ENCODE data around the gene RAPH1.

RAPH1 gene, protein sequence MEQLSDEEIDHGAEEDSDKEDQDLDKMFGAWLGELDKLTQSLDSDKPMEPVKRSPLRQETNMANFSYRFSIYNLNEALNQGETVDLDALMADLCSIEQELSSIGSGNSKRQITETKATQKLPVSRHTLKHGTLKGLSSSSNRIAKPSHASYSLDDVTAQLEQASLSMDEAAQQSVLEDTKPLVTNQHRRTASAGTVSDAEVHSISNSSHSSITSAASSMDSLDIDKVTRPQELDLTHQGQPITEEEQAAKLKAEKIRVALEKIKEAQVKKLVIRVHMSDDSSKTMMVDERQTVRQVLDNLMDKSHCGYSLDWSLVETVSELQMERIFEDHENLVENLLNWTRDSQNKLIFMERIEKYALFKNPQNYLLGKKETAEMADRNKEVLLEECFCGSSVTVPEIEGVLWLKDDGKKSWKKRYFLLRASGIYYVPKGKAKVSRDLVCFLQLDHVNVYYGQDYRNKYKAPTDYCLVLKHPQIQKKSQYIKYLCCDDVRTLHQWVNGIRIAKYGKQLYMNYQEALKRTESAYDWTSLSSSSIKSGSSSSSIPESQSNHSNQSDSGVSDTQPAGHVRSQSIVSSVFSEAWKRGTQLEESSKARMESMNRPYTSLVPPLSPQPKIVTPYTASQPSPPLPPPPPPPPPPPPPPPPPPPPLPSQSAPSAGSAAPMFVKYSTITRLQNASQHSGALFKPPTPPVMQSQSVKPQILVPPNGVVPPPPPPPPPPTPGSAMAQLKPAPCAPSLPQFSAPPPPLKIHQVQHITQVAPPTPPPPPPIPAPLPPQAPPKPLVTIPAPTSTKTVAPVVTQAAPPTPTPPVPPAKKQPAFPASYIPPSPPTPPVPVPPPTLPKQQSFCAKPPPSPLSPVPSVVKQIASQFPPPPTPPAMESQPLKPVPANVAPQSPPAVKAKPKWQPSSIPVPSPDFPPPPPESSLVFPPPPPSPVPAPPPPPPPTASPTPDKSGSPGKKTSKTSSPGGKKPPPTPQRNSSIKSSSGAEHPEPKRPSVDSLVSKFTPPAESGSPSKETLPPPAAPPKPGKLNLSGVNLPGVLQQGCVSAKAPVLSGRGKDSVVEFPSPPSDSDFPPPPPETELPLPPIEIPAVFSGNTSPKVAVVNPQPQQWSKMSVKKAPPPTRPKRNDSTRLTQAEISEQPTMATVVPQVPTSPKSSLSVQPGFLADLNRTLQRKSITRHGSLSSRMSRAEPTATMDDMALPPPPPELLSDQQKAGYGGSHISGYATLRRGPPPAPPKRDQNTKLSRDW

DNA sequence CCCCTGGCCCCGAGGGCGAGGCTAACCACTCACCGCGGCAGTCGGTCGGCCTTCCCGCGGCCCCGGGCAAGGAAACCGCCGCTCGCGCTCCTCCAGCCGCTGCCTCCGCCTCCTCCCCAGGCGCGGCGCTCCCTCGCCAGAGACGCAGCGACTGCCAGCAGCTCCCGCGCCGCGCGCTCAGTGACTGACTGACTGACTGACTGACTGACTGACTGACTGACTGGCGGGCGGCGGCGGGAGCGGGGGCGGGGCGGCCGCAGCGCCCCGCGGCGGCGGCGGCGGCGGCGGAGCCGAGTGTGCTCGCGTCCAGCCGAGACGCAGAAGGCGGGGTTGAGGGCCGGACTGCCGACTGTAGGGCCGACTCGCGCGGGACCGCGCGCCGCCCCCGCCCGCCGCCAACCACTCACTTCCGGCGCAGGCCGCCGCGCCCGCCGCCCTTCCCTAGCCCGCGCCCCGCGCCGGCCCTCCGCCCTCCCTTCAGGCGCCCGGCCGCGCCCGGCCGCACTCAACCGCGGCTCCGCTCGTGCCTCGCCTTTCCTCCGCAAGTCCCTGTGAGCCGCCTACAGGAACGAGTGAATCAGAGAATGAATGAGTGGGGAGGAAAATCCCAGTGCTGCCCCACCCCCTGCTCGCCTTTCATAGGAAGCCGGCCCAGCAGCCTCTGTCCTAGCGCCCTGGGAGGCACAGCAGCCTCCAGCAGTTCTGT is at the start of gene RAPH1:
Gene RAPH1 (minus strand): TSS at position 224 of the 706 bp plus-strand sequence. CDS start 39,948 bp downstream, outside the sequence.
- DNase-seq (ENCODE audit: low read depth in 2 of 2), result peak; percentile 50 to 60

DNA sequence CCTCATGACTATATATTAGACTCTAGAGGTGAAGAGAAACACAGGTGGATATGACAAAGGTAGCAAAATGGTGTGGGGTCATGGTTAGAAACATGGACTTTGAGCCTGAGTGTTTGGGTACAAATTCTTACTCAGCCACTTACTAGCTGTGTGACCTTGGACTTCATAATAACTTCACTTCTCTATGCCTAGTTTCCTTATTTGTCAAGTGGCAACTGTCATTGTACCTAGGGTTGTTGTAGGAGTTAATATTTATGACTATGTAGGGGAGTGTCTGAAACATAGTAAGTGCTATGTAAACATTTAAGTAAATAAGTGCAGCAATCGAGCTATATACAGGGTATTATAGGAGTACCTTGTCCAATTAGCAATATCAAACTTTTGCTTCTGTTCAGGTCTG is 49.7 kb upstream of the RAPH1 start:
- no peak for DNase-seq (ENCODE audit: low read depth in 2 of 2)

DNA sequence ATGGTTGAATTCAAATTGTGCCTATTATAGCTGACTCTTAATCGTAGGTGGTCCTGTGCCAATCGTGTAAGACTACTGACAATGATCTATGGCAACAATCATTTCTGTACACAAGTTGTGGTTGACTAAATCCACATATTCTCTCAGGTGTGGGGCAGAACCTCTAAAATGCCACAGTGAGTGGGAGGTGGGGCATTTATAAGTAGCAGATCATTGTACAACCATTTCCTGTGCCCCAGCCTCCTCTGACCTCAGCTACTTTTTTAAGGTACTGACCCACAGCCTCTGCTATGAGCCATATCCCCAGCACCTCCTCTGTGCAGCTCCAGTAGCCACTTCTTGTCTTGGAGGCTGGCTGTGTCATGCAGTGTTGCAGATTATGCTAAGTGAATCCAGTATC is 48.6 kb upstream of the RAPH1 start:
- peak in 1 of 2 donors; percentile 26 for DNase-seq (ENCODE audit: low read depth in 2 of 2)

DNA sequence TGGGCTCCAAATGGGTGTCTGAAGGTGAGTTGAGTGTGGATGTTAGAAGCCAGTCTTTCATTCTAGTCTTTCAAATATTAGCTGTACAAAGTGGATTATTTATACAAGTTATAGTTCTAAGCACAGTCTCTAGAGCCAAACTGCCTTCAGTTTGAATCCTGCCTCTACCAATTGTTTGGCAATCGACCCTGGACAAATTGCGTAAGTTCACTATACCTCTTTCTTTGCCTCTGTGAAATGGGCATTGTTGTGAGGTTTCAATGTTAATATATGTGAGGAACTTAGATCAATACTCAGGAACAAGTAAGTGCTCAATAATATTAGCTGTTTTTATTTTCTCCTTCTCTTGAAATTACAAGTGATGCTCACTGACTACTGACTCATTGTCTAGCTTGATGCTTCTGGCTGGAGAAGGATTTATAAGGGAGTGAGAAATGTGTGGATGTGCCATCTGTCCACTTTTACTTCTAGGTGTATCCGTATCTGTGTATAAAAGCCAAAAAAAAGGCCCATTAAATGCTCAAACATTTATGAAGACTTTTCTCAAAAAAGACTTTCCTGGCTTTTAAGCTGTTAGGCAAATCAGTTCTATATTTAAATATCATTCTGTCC is 48.1 kb upstream of the RAPH1 start:
- no peak for DNase-seq (ENCODE audit: low read depth in 2 of 2)

DNA sequence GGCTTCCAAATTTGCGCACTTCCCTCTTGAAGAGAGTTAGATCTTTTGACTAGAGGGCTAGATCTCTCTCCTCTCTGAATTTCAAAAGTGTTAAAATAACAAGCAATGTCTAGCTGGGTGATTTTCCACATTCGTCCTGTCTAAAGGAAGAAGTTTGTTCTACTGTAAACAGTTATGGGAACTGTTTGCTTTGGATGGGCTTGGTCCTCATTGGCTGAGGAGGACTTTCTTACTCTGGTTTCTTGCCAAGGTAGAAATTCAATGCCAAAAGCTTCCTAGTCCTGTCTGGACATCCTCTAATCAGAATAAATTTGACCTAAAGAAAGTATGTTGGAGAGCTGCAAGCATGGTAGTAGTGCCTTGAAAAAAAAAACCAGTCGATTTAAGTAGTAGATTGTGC is 47.4 kb upstream of the RAPH1 start:
- no peak for DNase-seq (ENCODE audit: low read depth in 2 of 2)

DNA sequence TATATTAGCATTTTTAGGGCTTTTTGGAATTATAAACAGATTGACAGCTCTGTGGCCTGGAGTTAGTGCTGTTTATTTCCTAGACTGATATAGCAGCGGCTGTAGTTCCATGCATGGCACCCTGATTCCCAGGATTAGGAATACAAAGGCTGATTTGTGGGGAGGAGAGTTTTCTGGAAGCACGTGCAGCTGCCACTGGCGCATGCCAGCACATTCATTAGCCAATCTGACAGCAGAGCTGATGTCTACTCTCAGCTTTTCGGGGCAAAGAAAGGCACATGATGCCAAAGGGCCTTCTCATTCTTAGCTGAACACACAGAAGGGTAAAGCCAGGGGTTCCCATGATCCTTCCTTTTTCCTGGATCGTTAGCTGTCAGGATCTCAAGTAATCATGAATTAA is 45.7 kb upstream of the RAPH1 start:
- DNase-seq (ENCODE audit: low read depth in 2 of 2), result no peak

DNA sequence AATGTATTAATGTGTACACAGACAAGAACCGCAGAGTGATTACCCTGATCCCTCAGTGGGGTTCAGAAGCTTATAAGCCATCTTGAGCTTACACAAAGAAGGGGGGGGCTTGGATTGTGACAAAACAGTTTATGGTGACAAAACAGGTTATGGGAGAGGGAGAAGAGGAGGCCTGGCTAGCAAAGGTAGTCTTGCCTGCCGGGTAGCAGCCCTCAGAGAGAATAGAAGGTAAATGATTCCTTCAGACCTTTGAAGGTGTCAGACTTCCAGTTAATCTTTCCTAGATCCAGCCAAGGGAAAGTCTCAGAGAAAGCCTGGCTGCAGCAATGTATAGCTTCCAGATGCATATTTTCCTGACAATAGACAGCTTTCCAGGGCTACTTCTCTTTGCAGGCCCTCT is 44.6 kb upstream of the RAPH1 start:
- no peak for DNase-seq (ENCODE audit: low read depth in 2 of 2)

DNA sequence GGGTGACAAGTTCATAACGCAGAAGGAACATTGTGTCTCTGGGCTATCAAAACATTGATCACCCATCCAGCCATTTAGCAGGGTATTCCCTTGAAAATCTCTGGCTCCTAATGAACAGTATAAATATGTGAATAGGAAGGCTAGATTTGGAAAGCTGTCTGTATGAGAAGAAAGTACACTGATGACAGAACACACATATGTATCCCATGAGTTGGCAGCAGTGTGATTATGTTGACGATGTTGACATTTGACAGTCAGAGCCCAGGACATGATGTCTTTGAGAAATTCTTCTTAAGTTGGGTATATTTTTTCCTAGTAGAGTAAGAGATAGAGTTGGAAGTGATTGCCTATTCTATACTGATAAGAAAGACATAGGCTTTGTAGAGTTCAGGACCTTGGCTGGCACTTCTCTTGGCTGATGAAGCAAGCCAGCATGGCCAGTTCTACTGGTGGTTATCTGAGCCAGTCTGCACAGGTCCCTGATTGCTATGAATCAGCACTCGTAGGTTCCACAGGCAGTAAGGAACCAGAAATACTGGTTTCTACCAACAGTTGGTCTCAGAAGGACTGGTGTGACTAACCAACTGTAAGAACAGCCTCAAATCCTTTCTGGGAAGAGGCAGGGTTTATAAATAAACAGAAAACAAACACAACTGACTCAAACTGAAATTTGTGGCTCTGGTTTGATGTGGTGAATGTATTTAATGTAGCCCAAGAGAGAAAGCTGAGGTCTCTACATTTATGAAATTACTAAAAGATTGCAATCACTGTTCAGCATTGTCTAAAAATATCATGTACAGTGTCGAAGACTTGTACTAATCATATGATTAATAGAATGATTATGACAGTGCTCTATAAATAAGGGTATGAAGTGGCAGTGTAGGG is 43.9 kb upstream of the RAPH1 start:
- DNase-seq (ENCODE audit: low read depth in 2 of 2), result peak; percentile 8 to 45

DNA sequence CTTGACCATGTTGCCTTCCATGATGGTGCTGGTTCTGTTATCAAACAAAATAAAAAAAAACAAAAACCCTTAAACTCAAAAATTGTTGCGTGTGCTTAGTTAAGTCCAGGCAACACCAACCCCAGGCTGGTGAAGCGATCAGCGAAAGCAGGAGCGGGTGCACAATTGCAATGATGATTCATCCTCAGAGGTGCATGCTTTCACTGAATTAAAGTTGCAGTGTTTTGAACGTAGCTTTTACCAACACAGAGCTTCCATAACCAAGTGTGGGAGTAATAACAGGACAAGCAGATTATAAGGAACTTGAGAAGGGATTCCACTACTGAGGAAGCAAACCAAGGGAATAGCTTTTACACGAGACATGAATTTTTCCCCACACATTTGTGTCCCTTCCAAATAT is 39.7 kb upstream of the RAPH1 start:
- DNase-seq (ENCODE audit: low read depth in 2 of 2), result no peak

DNA sequence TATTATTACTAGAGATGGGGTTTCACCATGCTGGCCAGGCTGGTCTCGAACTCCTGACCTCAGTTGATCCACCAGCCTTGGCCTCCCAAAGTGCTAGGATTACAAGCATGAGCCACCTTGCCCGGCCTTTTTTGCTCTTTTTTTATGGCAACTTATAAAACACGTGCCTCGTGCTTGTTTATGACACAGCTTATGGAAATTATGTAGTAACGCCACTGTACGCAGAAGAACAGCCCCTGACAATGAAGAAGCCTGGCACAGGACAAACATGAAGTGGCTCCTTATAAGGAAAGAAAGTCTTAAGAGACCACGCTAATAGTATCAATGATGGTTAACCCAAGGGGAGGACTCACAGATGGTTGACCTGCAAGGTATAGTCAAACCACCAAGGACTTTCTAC is 37.2 kb upstream of the RAPH1 start:
- no peak for DNase-seq (ENCODE audit: low read depth in 2 of 2)

DNA sequence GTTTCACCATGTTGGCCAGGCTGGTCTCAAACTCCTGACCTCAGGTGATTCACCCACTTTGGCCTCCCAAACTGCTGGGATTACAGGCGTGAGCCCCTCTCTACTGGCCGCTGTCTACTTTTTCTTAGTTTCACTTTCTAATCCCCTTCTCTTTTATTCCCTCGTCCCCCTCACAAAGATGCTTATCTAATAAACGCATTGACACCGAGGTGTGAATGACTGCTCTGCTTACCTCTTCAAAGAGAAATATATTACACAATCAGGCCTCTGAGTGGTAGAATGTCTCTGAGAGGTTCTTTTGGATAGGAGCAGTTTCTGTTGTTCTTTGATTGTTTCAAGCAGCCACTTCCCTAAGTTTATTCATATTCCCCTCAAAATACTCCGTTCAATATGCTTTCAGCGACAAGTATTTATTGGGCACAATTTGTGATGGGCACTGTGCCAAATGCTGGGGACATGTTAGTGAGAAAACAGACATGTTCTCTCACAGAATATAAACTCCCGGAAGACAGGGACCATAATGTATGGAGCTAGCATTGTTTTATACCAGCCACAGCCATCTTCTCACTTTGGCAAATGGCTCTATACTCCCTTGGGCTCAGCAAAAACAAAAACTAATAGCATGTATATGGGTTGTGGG is 34.7 kb upstream of the RAPH1 start:
- no peak for DNase-seq (ENCODE audit: low read depth in 2 of 2)

DNA sequence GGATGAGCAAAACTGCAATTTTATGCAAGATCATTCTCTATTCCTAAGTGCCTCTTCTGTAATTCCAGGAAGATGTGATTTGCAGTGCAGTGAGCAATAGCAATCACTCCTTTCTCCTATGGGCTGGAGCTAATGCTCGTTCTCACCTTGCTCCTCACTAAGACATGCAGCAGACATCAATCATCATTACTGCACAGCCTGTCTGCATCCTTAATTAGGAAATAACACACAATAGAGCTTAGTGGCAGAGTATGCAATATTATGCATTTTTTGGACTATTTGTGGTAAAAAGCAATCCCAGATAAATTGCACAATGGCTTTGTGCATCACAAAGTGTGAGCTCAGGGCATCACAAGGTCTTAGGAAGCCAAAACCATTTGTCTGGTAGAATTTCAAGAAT is 32.6 kb upstream of the RAPH1 start:
- no peak for DNase-seq (ENCODE audit: low read depth in 2 of 2)

DNA sequence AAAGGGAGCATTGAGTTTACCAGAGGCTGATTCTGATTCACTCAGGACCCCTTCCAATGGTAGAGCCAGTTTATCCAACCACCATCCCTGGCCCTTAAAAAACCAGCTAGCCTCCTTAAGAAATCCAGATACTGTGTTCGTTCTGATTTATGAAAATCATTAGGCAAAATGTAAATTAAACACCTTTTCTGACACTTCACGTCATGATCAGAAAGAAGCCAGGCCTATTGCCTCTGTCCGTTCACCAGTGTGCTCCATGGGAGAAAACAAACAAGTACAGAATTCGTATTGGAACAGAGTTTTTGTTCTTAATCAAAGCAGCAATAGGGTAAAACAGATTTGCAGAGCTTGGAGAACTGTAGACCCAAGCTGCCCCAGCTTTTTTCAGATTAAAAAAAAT is 31.1 kb upstream of the RAPH1 start:
- no peak for DNase-seq (ENCODE audit: low read depth in 2 of 2)

DNA sequence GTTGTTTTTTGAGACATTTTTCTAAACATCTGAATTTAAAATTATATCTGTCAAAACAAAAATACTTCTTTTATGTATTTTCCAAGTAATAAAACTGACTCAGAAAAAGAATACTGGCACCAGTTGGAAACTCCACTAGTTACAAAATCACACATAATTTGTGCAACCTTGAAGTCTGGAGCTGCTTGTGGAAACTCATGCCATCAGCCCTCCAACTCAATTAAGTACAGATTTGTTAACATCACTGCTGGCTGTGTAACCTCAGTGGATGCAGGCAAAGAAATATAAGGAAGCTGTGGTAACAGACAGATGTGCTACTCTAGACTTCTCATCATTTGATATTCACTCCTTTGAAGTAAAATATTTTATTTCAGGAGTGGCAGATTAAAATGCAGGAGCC is 30.0 kb upstream of the RAPH1 start:
- no peak for DNase-seq (ENCODE audit: low read depth in 2 of 2)

DNA sequence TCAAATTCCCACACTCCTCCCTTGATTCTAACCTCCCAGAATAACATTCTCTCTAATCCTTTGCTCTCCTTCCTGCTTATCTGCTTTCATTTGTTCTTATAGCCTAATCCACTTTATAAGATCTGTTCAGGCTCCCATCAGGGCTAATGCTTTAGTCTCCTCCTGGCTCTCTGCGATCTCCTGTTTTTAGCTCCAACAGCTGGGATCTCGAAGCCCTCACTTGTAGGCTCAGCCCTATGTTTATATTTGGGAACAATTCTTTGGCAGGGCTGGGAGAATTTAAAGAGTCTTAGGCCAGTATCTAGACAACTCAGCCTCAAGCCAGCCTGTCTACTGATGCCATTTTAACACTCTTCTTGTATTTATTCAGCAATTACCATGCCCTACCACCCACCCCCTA is 27.2 kb upstream of the RAPH1 start:
- no peak for DNase-seq (ENCODE audit: low read depth in 2 of 2)

DNA sequence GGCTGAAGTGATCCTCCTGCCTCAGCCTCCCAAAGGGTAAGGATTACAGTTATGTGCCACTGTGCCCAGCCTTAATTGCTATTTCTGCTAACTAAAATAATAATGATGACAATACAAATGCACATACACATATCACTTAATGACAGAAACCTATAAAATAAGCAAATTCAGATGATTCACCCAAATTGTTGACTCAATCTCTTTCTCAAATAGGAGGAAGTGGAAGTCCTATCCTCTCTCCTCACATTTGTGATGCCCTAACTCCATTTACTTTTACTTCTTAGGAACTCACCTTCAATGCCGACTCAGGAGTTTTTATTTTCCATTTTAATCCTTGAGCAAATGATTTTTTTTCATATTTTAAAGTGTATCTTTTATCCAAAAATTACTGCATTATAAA is 24.5 kb upstream of the RAPH1 start:
- no peak for DNase-seq (ENCODE audit: low read depth in 2 of 2)

DNA sequence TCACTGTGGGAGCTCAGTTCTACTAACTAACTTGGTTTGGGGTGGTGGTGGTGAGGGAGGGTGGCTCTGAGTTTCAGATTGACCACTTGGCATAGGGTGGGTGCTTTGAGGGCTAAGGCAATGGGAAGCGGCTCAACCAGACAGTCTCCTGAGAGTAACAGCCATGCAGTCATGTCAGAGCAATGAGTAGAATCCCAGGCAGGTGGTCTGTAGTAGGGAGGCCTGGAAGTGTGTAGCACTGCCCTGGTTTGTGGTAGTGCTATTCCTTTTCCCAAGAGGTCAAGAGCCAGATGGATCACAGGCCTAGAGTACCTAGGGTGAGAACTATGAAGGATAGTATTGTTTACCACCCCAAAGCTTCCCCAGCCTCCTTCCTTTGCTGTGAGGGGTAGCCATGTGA is 18.7 kb upstream of the RAPH1 start:
- no peak for DNase-seq (ENCODE audit: low read depth in 2 of 2)

DNA sequence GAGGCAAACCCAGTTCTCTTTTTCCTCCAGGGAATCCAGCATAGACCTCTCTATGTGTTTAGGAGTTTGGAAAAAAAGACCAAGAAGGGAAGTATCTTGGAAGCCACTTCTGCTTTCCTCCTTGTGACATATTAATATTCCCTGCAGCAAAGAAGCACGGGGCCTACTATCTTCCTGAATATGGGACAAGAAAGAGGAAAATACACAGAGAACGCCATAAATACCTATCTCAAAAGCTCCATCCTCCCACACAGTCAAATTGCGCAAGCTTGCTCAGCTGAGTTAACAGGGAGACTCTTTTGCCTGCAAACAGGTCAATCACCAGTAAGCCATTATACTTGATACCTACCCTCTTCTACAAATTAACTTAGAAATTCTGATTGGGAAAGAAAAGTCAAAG is 16.7 kb upstream of the RAPH1 start:
- DNase-seq (ENCODE audit: low read depth in 2 of 2), result no peak

DNA sequence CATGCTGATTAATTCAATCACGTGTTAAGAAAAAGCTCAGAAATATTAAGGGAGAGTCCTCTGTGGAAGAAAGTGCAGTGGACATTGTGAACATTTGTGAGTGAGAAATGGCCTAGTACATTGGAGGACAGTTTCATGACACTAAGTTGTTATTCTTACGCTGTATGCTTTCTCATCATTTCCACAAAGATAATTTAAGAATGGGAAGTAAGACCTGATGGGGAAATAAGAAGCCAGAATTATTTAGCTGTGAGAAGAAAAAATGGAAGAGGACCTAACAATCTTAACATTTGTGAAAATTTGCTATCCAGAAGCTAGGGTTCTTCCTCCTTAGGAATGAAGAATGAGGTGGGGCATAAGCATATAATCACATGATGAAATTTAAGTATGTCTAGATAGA is 15.2 kb upstream of the RAPH1 start:
- DNase-seq (ENCODE audit: low read depth in 2 of 2), result no peak

DNA sequence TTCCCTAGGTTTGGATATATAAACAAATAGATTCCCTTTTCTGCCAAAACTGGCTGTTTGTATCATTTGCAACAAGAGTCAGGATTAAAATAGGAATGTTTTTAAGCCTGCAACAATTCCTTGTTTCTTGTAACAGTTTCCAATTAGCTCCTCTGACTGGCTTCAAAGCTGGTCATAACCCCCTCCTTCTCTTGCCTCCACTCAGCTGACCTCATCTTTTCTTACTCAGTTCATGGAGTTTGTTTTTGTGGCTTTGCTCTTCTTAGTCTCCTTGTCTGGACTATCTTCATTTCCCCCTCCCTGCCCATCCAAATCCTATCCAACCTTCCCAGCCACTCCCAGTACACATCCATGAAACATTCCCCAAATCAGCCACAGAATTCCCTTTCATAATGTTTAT is 14.3 kb upstream of the RAPH1 start:
- DNase-seq (ENCODE audit: low read depth in 2 of 2), result no peak

All from stimulated activated CD4-positive, alpha-beta T cell treated with anti-CD3 and anti-CD28 coated beads, Interleukin-4, amount 100 ng/mL, for 48 hours (primary cell).